Urinary bladder (tissue), 4 donors: ENCODE measurements around the gene CEP85L. TPM values are rescaled to one million over a fixed set of nuclear protein-coding genes. Genes with fewer than 3 reads are reported as not detected.

Experiments used
- DNase-seq: peaks from one replicate; pipeline ENCODE4 v3.0.0-alpha.2; 2015; ENCODE audit errors: extremely low spot score
- H3K27ac ChIP-seq: one replicate; pipeline ENCODE4 v1.5.1; 2013; ENCODE audit warnings: low read depth, mild to moderate bottlenecking, moderate library complexity
- H3K36me3 ChIP-seq: one replicate; pipeline ENCODE4 v1.6.1; 2013; ENCODE audit warnings: mild to moderate bottlenecking, moderate library complexity; ENCODE audit not compliant: insufficient read depth
- H3K4me1 ChIP-seq: one replicate; pipeline ENCODE4 v1.6.1; 2013; ENCODE audit warnings: mild to moderate bottlenecking, moderate library complexity; ENCODE audit not compliant: insufficient read depth
- H3K4me3 ChIP-seq: one replicate; pipeline ENCODE4 v1.5.1; 2013; ENCODE audit warnings: low read depth, low read length
- WGBS: extraction: QIAGEN DNeasy Blood & Tissue Kit; methylation state at CpG from one replicate; pipeline ENCODE4 v1.1.7; 2013; 5-methylcytosine and 5-hydroxymethylcytosine counted together
- polyA plus RNA-seq: library from polyadenylated mRNA; stranded (reverse); fragments of 200-250 nt; gene quantifications from one replicate; pipeline ENCODE4 v1.2.3, GENCODE V29; 2013
- total RNA-seq: library from RNA; depleted of rRNA; stranded (reverse); fragments of >200 nt; gene quantifications from one replicate; pipeline ENCODE4 v1.2.3, GENCODE V29; 2014
- donor health status: healthy with polysubstance abuse.
- donor health status: healthy.

Gene CEP85L
- total and polyA plus RNA-seq, 2 donors = 7.8 to 73.4 TPM

GRCh38 chr6:118546164-118546879, 105.1 kb downstream of the CEP85L start:
- DNase-seq = no peak
- WGBS = 46% methylated on average over 4 of the region's 4 CpGs
- Histone ChIP-seq H3K4me3 (no peak overlapping the region), H3K4me1 (no peaks in the 10 kb centered on the region), H3K27ac (no peak overlapping the region), H3K36me3 (peaks cover 2% of the 10 kb centered on the region)

GRCh38 chr6:118544105-118544504, 107.3 kb downstream of the CEP85L start:
- DNase-seq = no peak
- H3K4me1 ChIP-seq = no peaks in the 10 kb centered on the region
- H3K36me3 ChIP-seq = peaks cover 2% of the 10 kb centered on the region
- 90% methylated on average over 3 of the region's 3 CpGs for whole genome bisulfite sequencing
- no peak overlapping the region for H3K27ac ChIP-seq
- no peak overlapping the region for H3K4me3 ChIP-seq

DNA sequence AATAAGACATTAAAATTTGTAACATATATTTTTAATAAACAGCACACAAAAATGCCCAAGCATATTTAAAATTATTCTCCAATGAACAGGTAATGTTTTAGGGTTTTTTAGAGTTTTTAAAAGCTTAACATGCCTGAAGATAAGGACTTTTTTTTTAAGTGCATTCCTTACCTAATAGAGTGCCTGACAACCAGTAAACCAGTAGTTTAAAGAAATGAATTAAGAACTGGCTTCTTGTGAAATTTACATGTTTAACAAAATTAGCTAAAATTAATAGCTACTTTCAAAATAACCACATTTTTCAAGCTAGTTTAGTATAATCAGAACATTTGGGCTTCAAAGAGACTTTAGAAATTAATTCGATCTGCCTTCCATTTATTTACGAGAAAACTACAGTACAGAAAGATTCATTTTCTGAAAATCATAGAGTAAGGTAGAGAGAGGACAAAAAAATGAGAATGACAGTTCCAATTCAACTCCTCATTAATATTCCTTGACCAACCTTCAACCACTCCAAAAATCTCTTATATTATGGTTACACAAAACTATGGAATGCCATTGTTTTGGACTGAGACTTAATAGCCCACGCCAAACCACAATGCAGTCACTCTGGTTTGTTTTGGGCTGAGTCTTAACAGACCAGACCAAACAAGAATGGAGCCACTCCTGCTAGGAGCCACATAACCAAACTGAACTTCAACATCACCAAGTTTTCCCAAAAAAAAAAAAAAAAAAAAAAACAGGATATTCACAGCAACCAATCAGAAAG, 109.0 kb downstream of the CEP85L start:
- H3K36me3 ChIP-seq = peaks cover 2% of the 10 kb centered on the region
- DNase-seq = no peak
- H3K4me3 ChIP-seq = no peak overlapping the region
- no peak overlapping the region for H3K27ac ChIP-seq
- no peaks in the 10 kb centered on the region for H3K4me1 ChIP-seq
- WGBS = 94% methylated on average over 3 of the region's 3 CpGs

DNA sequence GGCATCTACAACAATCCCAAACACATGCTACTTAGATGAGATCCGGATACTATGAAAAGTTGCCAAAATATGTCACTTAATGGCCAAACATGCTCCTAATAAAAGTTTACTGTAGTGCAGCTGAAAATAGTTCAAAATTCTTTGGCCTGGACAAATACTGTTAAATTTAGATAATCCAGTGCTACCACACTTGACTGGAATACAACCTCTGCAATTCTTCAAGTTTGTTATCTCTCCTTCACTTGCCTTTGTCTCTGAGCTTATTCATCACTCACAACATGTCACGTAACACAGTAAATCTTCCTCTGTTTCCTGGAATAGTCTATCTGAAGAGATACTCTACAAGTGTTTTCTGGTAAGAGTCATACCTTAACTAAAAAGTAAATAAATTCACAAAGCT, 113.8 kb downstream of the CEP85L start:
- DNase-seq = no peak
- Histone ChIP-seq H3K4me1 (no peaks in the 10 kb centered on the region), H3K27ac (no peak overlapping the region), H3K36me3 (no peaks in the 10 kb centered on the region), H3K4me3 (no peak overlapping the region)
- 19% methylated on average over 2 of the region's 2 CpGs for WGBS

- H3K27ac ChIP-seq = no peak overlapping the region
- 80% methylated on average over 2 of the region's 2 CpGs for WGBS
- no peaks in the 10 kb centered on the region for H3K4me1 ChIP-seq
- no peak for DNase-seq
- no peaks in the 10 kb centered on the region for H3K36me3 ChIP-seq
- no peak overlapping the region for H3K4me3 ChIP-seq
These were observed 114.9 kb downstream of the CEP85L start for GRCh38 chr6:118536478-118536877.

DNA sequence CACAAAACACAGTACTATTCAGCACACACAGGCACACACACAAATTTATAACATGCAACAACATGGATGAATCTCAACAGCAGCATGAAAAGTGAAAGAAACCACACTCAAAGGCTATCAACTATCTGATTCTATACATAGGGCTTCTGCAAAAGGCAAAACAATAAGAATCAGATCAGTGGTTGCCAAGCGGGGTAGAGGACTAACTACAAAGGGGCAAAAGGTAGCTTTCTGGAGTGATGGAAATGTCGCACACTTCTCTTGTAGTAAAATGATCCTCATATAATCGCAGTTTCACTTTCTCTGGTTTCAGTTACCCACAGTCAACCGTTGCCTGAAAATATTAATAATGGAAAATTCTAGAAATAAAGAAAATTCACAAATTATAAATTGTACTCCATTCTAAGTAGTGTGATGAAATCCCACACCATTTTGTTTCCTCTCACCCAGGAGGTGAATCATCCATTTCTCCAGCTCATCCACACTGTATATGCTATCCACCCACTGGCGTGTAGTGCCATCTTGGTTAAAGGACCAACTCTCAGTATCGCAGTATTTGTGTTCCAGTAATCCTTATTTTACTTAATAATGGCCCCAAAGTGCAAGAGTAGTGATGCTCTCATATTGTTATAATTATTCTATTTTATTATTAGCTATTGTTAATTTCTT, 116.1 kb downstream of the CEP85L start:
- Histone ChIP-seq H3K4me3 (no peak overlapping the region), H3K4me1 (no peaks in the 10 kb centered on the region), H3K36me3 (no peaks in the 10 kb centered on the region), H3K27ac (no peak overlapping the region)
- 97% methylated on average over 6 of the region's 6 CpGs for WGBS
- DNase-seq = no peak

- H3K4me3 ChIP-seq = no peak overlapping the region
- 97% methylated on average over 2 of the region's 2 CpGs for WGBS
- H3K27ac ChIP-seq = no peak overlapping the region
- DNase-seq = no peak
- H3K36me3 ChIP-seq = no peaks in the 10 kb centered on the region
- H3K4me1 ChIP-seq = no peaks in the 10 kb centered on the region
These were observed 120.4 kb downstream of the CEP85L start for GRCh38 chr6:118530942-118531341.

DNA sequence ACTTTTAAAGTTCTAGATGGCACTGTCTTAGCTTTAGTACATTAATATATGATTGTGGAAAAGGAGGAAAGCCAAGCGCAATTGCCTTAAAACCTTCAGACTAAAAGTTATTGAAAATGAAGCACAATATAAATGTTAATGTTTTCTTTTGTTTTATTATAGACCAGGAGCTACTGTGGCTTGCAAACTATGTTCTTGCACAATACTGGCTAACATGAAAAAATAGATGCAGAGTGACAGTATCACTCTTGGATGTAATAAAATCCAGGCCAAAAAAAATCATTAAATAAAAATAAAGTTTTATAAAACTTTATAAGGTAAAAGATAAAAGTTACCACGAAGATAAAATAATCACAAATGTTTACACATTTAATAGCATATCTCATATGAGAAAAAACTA, 121.6 kb downstream of the CEP85L start:
- no peak overlapping the region for H3K27ac ChIP-seq
- H3K4me1 ChIP-seq = no peaks in the 10 kb centered on the region
- no peaks in the 10 kb centered on the region for H3K36me3 ChIP-seq
- H3K4me3 ChIP-seq = no peak overlapping the region
- no peak for DNase-seq
- 59% methylated on average over 2 of the region's 2 CpGs for WGBS

DNA sequence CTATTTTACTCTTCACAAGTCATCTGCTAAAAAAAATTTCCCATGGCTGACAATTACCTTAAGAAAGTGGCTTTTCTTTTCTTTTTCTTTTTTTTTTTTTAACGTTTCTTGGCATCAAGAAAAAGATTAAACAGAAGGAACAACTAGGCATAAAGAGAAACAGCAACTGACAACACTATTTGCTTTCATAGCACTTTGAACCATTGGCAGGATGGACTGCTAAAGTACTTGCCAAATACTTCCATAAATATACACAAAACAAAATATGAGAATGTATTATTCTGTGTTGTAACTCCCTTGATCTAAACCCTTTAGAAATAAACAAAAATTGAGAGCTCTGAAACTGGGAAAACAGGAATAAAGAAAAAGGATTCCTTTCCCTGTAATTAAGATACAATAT, 123.3 kb downstream of the CEP85L start:
- Histone ChIP-seq H3K4me3 (no peak overlapping the region), H3K27ac (no peak overlapping the region), H3K4me1 (no peaks in the 10 kb centered on the region), H3K36me3 (no peaks in the 10 kb centered on the region)
- no peak for DNase-seq
- WGBS = 15% methylated on average over 1 of the region's 1 CpG

DNA sequence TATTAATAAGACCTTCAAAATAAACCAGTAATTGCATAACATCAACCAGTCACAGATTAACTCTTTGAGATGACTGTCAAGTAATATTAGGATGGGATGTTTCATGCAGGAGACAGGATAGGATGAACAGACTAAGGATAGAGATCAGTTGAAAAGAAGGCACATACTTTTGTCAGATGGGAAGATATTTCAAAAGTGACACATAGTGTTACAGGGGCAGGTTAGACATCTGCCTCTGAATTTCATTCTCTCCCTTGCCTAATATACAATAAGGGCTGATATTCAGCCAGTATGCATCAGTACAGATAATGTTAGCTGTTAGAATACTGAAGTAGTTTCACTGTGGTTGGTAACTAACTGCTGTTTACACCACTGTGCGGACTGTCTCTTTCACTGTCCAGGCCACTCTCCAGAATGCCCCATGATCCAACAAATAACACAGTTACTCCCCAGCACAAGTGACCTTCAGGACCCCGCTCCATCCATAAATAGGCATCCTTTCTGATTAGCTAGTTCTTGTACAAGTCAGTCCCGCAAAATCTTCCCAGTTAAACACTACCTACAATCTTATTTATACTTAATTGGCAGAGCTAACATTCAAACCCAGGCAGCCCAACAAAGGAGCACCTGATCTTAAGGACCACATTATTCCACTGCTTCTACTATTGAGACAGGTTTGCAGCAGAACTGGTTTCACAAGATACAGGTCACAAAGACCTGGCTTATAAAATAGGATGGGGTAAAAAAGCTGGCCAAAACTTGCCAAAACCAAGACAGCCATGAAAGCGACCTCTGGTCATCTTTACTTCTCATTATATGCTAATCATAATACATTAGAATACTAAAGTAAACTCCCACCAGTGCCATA, 125.2 kb downstream of the CEP85L start:
- DNase-seq = no peak
- 72% methylated on average over 4 of the region's 4 CpGs for WGBS

GRCh38 chr6:118524686-118525085, 126.7 kb downstream of the CEP85L start:
- no peak overlapping the region for H3K4me3 ChIP-seq
- no peaks in the 10 kb centered on the region for H3K36me3 ChIP-seq
- H3K4me1 ChIP-seq = no peaks in the 10 kb centered on the region
- 82% methylated on average over 2 of the region's 2 CpGs for WGBS
- no peak overlapping the region for H3K27ac ChIP-seq
- no peak for DNase-seq

More for the DNA sequence above, 125.2 kb downstream of the CEP85L start:
- Histone ChIP-seq H3K4me1 (no peaks in the 10 kb centered on the region), H3K36me3 (no peaks in the 10 kb centered on the region), H3K4me3 (no peak overlapping the region), H3K27ac (no peak overlapping the region)

- WGBS = 92% methylated on average over 5 of the region's 5 CpGs
- no peak overlapping the region for H3K27ac ChIP-seq
These were observed 128.2 kb downstream of the CEP85L start for GRCh38 chr6:118523216-118523615.

GRCh38 chr6:118522422-118522821, 129.0 kb downstream of the CEP85L start:
- Histone ChIP-seq H3K4me3 (no peak overlapping the region), H3K27ac (no peak overlapping the region), H3K4me1 (no peaks in the 10 kb centered on the region), H3K36me3 (no peaks in the 10 kb centered on the region)
- WGBS = 96% methylated on average over 4 of the region's 4 CpGs
- DNase-seq = no peak

More at GRCh38 chr6:118523216-118523615, 128.2 kb downstream of the CEP85L start:
- DNase-seq = no peak
- Histone ChIP-seq H3K4me1 (no peaks in the 10 kb centered on the region), H3K36me3 (no peaks in the 10 kb centered on the region), H3K4me3 (no peak overlapping the region)
